H9 (cell line): ENCODE measurements around the gene SOX13. TPM values are rescaled to one million over a fixed set of nuclear protein-coding genes. Genes with fewer than 3 reads are reported as not detected.

Experiments used
- DNase-seq: peaks from one replicate; pipeline ENCODE4 v3.0.0-alpha.2; 2017
- H2AFZ ChIP-seq: one replicate; pipeline ENCODE4 v1.6.1; 2013; ENCODE audit warnings: mild to moderate bottlenecking, low read length, control low read depth, moderate library complexity
- H2AK5ac ChIP-seq: 2 replicates; pipeline ENCODE4 v1.6.1; 2013; ENCODE audit warnings: low read length, control low read depth, mixed read lengths; ENCODE audit not compliant: insufficient read length
- H2BK120ac ChIP-seq: one replicate; pipeline ENCODE4 v1.6.1; 2013; ENCODE audit warnings: low read depth, mild to moderate bottlenecking, low read length, control low read depth, inconsistent platforms; ENCODE audit not compliant: poor library complexity, severe bottlenecking
- H2BK12ac ChIP-seq: 2 replicates; pipeline ENCODE4 v1.6.1; 2013; ENCODE audit warnings: low read length, control low read depth, mixed read lengths, low read depth; ENCODE audit not compliant: insufficient read length
- H2BK15ac ChIP-seq: 2 replicates; pipeline ENCODE4 v1.6.1; 2013; ENCODE audit warnings: low read depth, low read length, control low read depth
- H2BK20ac ChIP-seq: one replicate; pipeline ENCODE4 v1.6.1; 2013; ENCODE audit warnings: low read depth, mild to moderate bottlenecking, low read length, control low read depth, inconsistent platforms; ENCODE audit not compliant: poor library complexity, severe bottlenecking
- H2BK5ac ChIP-seq: 2 replicates; pipeline ENCODE4 v1.6.1; 2013; ENCODE audit warnings: low read length, control low read depth, mixed read lengths; ENCODE audit not compliant: insufficient read length
- H3K14ac ChIP-seq: 2 replicates; pipeline ENCODE4 v1.6.1; 2013; ENCODE audit warnings: low read length, control low read depth; ENCODE audit not compliant: insufficient read depth
- H3K18ac ChIP-seq: 2 replicates; pipeline ENCODE4 v1.6.1; 2013; ENCODE audit warnings: low read depth, mild to moderate bottlenecking, mixed read lengths, low read length, control low read depth; ENCODE audit not compliant: insufficient read length
- H3K23ac ChIP-seq: 2 replicates; pipeline ENCODE4 v1.6.1; 2013; ENCODE audit warnings: low read length, control low read depth, mixed read lengths, low read depth; ENCODE audit not compliant: insufficient read length
- H3K23me2 ChIP-seq: 2 replicates; pipeline ENCODE4 v1.6.1; 2013; ENCODE audit warnings: low read depth, mild to moderate bottlenecking, mixed read lengths, low read length, control low read depth; ENCODE audit not compliant: insufficient read length, poor library complexity, severe bottlenecking
- H3K27ac ChIP-seq: 2 replicates; pipeline ENCODE4 v1.5.1; 2013; ENCODE audit warnings: low read length, control low read depth, mixed read lengths, low read depth; ENCODE audit not compliant: insufficient read length
- H3K27me3 ChIP-seq: 2 replicates; pipeline ENCODE4 v1.6.1; 2013; ENCODE audit warnings: low read length, control low read depth, inconsistent platforms; ENCODE audit not compliant: insufficient read depth
- H3K4ac ChIP-seq: 2 replicates; pipeline ENCODE4 v1.6.1; 2013; ENCODE audit warnings: low read depth, mild to moderate bottlenecking, control low read depth, inconsistent platforms, low read length, moderate library complexity
- H3K4me1 ChIP-seq: 2 replicates; pipeline ENCODE4 v1.6.1; 2013; ENCODE audit warnings: low read length, control low read depth, inconsistent platforms; ENCODE audit not compliant: insufficient read depth
- H3K4me2 ChIP-seq: 2 replicates; pipeline ENCODE4 v1.6.1; 2013; ENCODE audit warnings: low read length, control low read depth, mixed read lengths; ENCODE audit not compliant: insufficient read length, insufficient read depth
- H3K56ac ChIP-seq: 2 replicates; pipeline ENCODE4 v1.6.1; 2013; ENCODE audit warnings: low read depth, mild to moderate bottlenecking, mixed read lengths, low read length, control low read depth; ENCODE audit not compliant: insufficient read length
- H3K79me1 ChIP-seq: 2 replicates; pipeline ENCODE4 v1.6.1; 2013; ENCODE audit warnings: low read depth, mild to moderate bottlenecking, moderate library complexity, low read length, control low read depth, inconsistent platforms; ENCODE audit not compliant: insufficient read depth, poor library complexity, severe bottlenecking
- H3K79me2 ChIP-seq: 2 replicates; pipeline ENCODE4 v1.6.1; 2013; ENCODE audit warnings: low read length, control low read depth, inconsistent platforms; ENCODE audit not compliant: insufficient read depth
- H3K9ac ChIP-seq: 2 replicates; pipeline ENCODE4 v1.6.1; 2013; ENCODE audit warnings: low read length, control low read depth, mixed read lengths; ENCODE audit not compliant: insufficient read length; ENCODE audit errors: extremely low read depth
- H3K9me3 ChIP-seq: one replicate; pipeline ENCODE4 v1.6.1; 2013; ENCODE audit warnings: low read depth, low read length, inconsistent platforms; ENCODE audit not compliant: control insufficient read depth
- H3T11ph ChIP-seq: one replicate; pipeline ENCODE4 v1.6.1; 2013; ENCODE audit warnings: mild to moderate bottlenecking, low read length, control low read depth, inconsistent platforms
- H4K20me1 ChIP-seq: one replicate; pipeline ENCODE4 v1.6.1; 2013; ENCODE audit not compliant: control insufficient read depth, insufficient read length, insufficient read depth
- H4K5ac ChIP-seq: 2 replicates; pipeline ENCODE4 v1.6.1; 2013; ENCODE audit warnings: low read depth, mild to moderate bottlenecking, mixed read lengths, low read length, control low read depth; ENCODE audit not compliant: insufficient read length
- H4K8ac ChIP-seq: replicated peaks from 2 replicates; pipeline ENCODE4 v1.6.1; 2013; ENCODE audit warnings: low read length, control low read depth, mixed read lengths, low read depth; ENCODE audit not compliant: insufficient read length
- H4K91ac ChIP-seq: 2 replicates; pipeline ENCODE4 v1.6.1; 2013; ENCODE audit warnings: low read depth, mild to moderate bottlenecking, moderate library complexity, mixed read lengths, low read length, control low read depth; ENCODE audit not compliant: insufficient read length
- H3K27ac Mint-ChIP-seq, 3 experiments: 2 replicates in 2 of 3; 3 replicates in 1 of 3; pipeline ENCODE4 v1.8.0; 2020 to 2021; ENCODE audit warnings: mixed read lengths in 3 of 3, mild to moderate bottlenecking in 1 of 3, moderate library complexity in 1 of 3
- H3K27me3 Mint-ChIP-seq: 2 replicates; pipeline ENCODE4 v1.8.0; 2021; ENCODE audit warnings: low read depth, mild to moderate bottlenecking, moderate library complexity, mixed read lengths
- H3K36me3 Mint-ChIP-seq, 3 experiments: 2 replicates in 2 of 3; 3 replicates in 1 of 3; pipeline ENCODE4 v1.8.0; 2020 to 2021; ENCODE audit warnings: low read depth in 3 of 3, mixed read lengths in 3 of 3; ENCODE audit not compliant: insufficient read depth in 1 of 3
- H3K4me1 Mint-ChIP-seq, 2 experiments: 2 replicates each; pipeline ENCODE4 v1.8.0; 2020; ENCODE audit warnings: mixed read lengths in 2 of 2
- H3K4me3 Mint-ChIP-seq, 2 experiments: 2 replicates in 1 of 2; 3 replicates in 1 of 2; pipeline ENCODE4 v1.8.0; 2020 to 2021; ENCODE audit warnings: mild to moderate bottlenecking in 2 of 2, mixed read lengths in 2 of 2, moderate library complexity in 1 of 2
- H3K9me3 Mint-ChIP-seq, 2 experiments: 2 replicates in 1 of 2; 3 replicates in 1 of 2; pipeline ENCODE4 v1.8.0; 2020; ENCODE audit warnings: mild to moderate bottlenecking in 2 of 2, mixed read lengths in 2 of 2, moderate library complexity in 1 of 2
- CTCF ChIP-seq: fragments of 200-600 bp; sonication (generic); conservative IDR thresholded peaks from 3 replicates; pipeline ENCODE4 v1.8.0; 2021; ENCODE audit warnings: antibody characterized with exemption, mild to moderate bottlenecking
- WGBS: extraction: QIAGEN DNeasy Blood & Tissue Kit; methylation state at CpG from one replicate; pipeline ENCODE4 v1.1.7; 2013; ENCODE audit warnings: missing lambda C conversion rate, low lambda C conversion rate, mixed read lengths; ENCODE audit not compliant: insufficient read length; ENCODE audit errors: extremely low coverage; 5-methylcytosine and 5-hydroxymethylcytosine counted together
- total RNA-seq: library from RNA; stranded (reverse); gene quantifications from 2 replicates; pipeline ENCODE4 v1.2.1, GENCODE V29; 2021

SOX13 gene
- total RNA-seq, 1 experiment from 2014 or later, result 120 TPM

- no peak overlapping the region for H3K4me2 ChIP-seq
These were observed 28.5 kb upstream of the SOX13 start for GRCh38 chr1:204044448-204044847.

More at GRCh38 chr1:204044448-204044847, 28.5 kb upstream of the SOX13 start:
- Histone ChIP-seq H3K4me1 (no peaks in the 10 kb centered on the region), H3K27ac (no peak overlapping the region), H3K27me3 (no peaks in the 10 kb centered on the region), H2BK12ac (no peak overlapping the region), H4K8ac (no peak overlapping the region), H3T11ph (no peak overlapping the region), H4K5ac (no peak overlapping the region), H3K14ac (no peak overlapping the region), H3K18ac (no peak overlapping the region), H2AFZ (no peak overlapping the region), H3K79me2 (no peaks in the 10 kb centered on the region), H3K9me3 (no peaks in the 10 kb centered on the region), H3K56ac (no peak overlapping the region), H4K20me1 (no peaks in the 10 kb centered on the region), H2BK15ac (no peak overlapping the region), H3K23me2 (no peaks in the 10 kb centered on the region), H3K4ac (no peak overlapping the region), H2BK20ac (no peak overlapping the region), H4K91ac (no peak overlapping the region), H3K79me1 (no peaks in the 10 kb centered on the region), H2BK120ac (no peak overlapping the region), H3K9ac (no peak overlapping the region), H2BK5ac (no peak overlapping the region), H2AK5ac (no peak overlapping the region), H3K23ac (no peak overlapping the region)
- peaks cover 0 to 5% of the 10 kb centered on the region in 2 experiments; a peak in 1 of 5 replicates for H3K9me3 Mint-ChIP-seq
- no peak overlapping the region for H3K27ac Mint-ChIP-seq
- DNase-seq, result no peak
- peaks cover 11 to 19% of the 10 kb centered on the region in 2 experiments for H3K4me1 Mint-ChIP-seq
- H3K36me3 Mint-ChIP-seq, result no peaks in the 10 kb centered on the region
- no peak for TF ChIP-seq CTCF
- H3K27me3 Mint-ChIP-seq, result peaks cover 6% of the 10 kb centered on the region
- WGBS, result no CpG with 5 or more reads among the region's 1 CpG
- H3K4me3 Mint-ChIP-seq, result no peak overlapping the region
